GM19452 (cell line): ENCODE measurements around the gene RAPGEF6.
"Not testable (repeated sequence)": the region's sequence is repeated elsewhere in the genome, so short reads cannot be mapped to it uniquely, and the experiment has no call there.

Experiments
- ATAC-seq: cut with Tn5 transposase; IDR thresholded peaks from one replicate; pipeline ENCODE4 v1.9.1; 2021; ENCODE audit not compliant: unreplicated experiment

RAPGEF6 gene

GRCh38 chr5:131608597-131608996 is 26.4 kb downstream of the RAPGEF6 start:
- no peak for ATAC-seq

GRCh38 chr5:131607903-131608540 is 27.0 kb downstream of the RAPGEF6 start:
- ATAC-seq: no peak

- ATAC-seq: no peak
Measured at GRCh38 chr5:131607418-131607817, 27.6 kb downstream of the RAPGEF6 start.

GRCh38 chr5:131605086-131605485 is 29.9 kb downstream of the RAPGEF6 start:
- no peak for ATAC-seq

- ATAC-seq: peak; percentile 72
Measured at GRCh38 chr5:131595088-131596033, 39.7 kb downstream of the RAPGEF6 start.

GRCh38 chr5:131593921-131594320 is 41.1 kb downstream of the RAPGEF6 start:
- no peak for ATAC-seq

- ATAC-seq: not testable (repeated sequence)
Measured at GRCh38 chr5:131593436-131593835, 41.6 kb downstream of the RAPGEF6 start.

GRCh38 chr5:131589510-131590348 is 45.3 kb downstream of the RAPGEF6 start:
- no peak for ATAC-seq

GRCh38 chr5:131587541-131587940 is 47.5 kb downstream of the RAPGEF6 start:
- no peak for ATAC-seq

- ATAC-seq: no peak
Measured at GRCh38 chr5:131581702-131582101, 53.3 kb downstream of the RAPGEF6 start.

- no peak for ATAC-seq
Measured at GRCh38 chr5:131579917-131580671, 54.9 kb downstream of the RAPGEF6 start.

GRCh38 chr5:131575660-131576227 is 59.3 kb downstream of the RAPGEF6 start:
- ATAC-seq: no peak

- ATAC-seq: no peak
Measured at GRCh38 chr5:131571669-131572168, 63.3 kb downstream of the RAPGEF6 start.

GRCh38 chr5:131570757-131571156 is 64.3 kb downstream of the RAPGEF6 start:
- ATAC-seq: no peak

- no peak for ATAC-seq
Measured at GRCh38 chr5:131564229-131564652, 70.8 kb downstream of the RAPGEF6 start.

GRCh38 chr5:131563434-131564228 is 71.4 kb downstream of the RAPGEF6 start:
- ATAC-seq: no peak

GRCh38 chr5:131550606-131551005 is 84.4 kb downstream of the RAPGEF6 start:
- ATAC-seq: no peak

GRCh38 chr5:131548176-131548575 is 86.9 kb downstream of the RAPGEF6 start:
- ATAC-seq: no peak

GRCh38 chr5:131545845-131546244 is 89.2 kb downstream of the RAPGEF6 start:
- ATAC-seq: no peak
